IPS-20b (cell line): ENCODE results near the gene VWDE.

Experiments used
- H3K27ac ChIP-seq: one replicate; pipeline ENCODE4 v1.5.1; 2013; ENCODE audit warnings: low read length
- H3K27me3 ChIP-seq: 2 replicates; pipeline ENCODE4 v1.6.1; 2013; ENCODE audit warnings: mild to moderate bottlenecking, low read length, inconsistent platforms; ENCODE audit not compliant: insufficient read depth
- H3K36me3 ChIP-seq: 2 replicates; pipeline ENCODE4 v1.6.1; 2013; ENCODE audit warnings: low read depth, mild to moderate bottlenecking, inconsistent platforms, low read length, moderate library complexity; ENCODE audit not compliant: insufficient read depth
- H3K4me1 ChIP-seq: 2 replicates; pipeline ENCODE4 v1.6.1; 2013; ENCODE audit warnings: mild to moderate bottlenecking, control low read depth, inconsistent platforms, low read length, moderate library complexity; ENCODE audit not compliant: insufficient read depth
- H3K4me3 ChIP-seq: 2 replicates; pipeline ENCODE4 v1.5.1; 2013; ENCODE audit warnings: mild to moderate bottlenecking, low read length, inconsistent platforms
- H3K9ac ChIP-seq: 2 replicates; pipeline ENCODE4 v1.6.1; 2013; ENCODE audit warnings: low read depth, mild to moderate bottlenecking, inconsistent platforms, low read length, moderate library complexity
- H3K9me3 ChIP-seq: 2 replicates; pipeline ENCODE4 v1.6.1; 2013; ENCODE audit warnings: mild to moderate bottlenecking, low read depth, low read length, inconsistent platforms; ENCODE audit not compliant: insufficient read depth

VWDE gene

DNA sequence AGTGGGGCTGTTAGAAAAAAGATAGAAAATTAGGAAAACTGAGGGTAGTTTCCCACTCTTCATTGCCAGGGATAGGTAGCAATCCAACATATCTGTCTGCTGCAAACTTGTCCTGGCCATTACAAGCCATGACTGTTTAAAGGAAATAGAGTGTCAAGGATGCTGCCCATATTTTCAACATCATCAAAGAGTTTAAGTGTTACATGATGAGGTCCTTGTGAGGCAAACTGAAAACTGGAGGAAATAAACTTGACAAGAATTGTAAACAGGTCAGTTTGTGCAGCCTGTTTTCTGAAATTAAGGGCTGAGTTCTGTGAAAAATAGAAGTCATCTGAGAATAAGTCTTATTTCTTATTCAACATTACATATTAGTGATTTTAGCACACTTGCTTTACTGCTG, 78.0 kb downstream of the VWDE start:
- Histone ChIP-seq H3K4me1 (peaks cover 23% of the 10 kb centered on the region), H3K36me3 (peaks cover 6% of the 10 kb centered on the region; the same call in 1 of the 2 replicates), H3K27me3 (no peaks in the 10 kb centered on the region), H3K9me3 (no peaks in the 10 kb centered on the region), H3K9ac (no peak overlapping the region), H3K27ac (no peak overlapping the region), H3K4me3 (no peak overlapping the region)

DNA sequence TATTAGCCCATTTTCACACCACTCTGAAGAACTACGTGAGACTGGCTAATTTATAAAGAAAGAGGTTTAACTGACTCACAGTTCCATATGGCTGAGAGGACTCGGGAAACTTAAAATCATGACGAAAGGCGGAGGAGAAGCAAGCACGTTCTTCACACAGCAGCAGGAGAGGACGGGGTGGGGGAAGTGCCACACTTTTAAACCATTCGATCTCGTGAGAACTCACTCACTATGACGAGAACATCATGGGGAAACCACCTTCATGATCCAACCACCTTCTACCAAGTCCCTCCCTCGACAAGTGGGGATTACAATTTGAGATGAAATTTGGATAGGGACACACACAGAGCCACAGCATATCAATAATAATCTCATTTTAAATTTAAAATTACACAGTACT, 80.2 kb downstream of the VWDE start:
- no peak overlapping the region for H3K4me3 ChIP-seq
- H3K4me1 ChIP-seq, result peaks cover 4% of the 10 kb centered on the region
- no peak overlapping the region for H3K27ac ChIP-seq
- no peaks in the 10 kb centered on the region for H3K9me3 ChIP-seq
- no peaks in the 10 kb centered on the region for H3K36me3 ChIP-seq
- no peaks in the 10 kb centered on the region for H3K27me3 ChIP-seq
- no peak overlapping the region for H3K9ac ChIP-seq

DNA sequence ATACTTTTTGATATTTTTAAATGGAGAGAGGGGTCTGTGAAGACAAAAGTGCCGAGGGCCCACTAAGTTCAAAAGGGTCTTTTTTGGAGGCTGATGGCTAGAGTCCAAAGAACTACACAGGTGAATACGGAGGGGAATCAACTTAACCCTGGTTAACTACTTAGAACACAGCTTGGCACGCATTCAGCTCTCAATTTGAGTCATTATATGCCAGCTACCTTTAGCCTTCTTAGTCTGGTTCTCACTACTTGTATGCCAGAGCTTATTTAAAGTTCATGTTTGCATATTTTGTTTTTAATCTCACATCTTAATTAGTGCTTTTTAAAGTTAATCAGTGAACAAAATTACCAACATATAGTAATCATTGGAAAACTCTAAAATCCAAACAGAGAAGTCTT, 80.8 kb downstream of the VWDE start:
- Histone ChIP-seq H3K36me3 (no peaks in the 10 kb centered on the region), H3K4me1 (no peaks in the 10 kb centered on the region; the same call in 1 of the 2 replicates), H3K9ac (no peak overlapping the region), H3K4me3 (no peak overlapping the region), H3K9me3 (no peaks in the 10 kb centered on the region), H3K27me3 (no peaks in the 10 kb centered on the region), H3K27ac (no peak overlapping the region)

DNA sequence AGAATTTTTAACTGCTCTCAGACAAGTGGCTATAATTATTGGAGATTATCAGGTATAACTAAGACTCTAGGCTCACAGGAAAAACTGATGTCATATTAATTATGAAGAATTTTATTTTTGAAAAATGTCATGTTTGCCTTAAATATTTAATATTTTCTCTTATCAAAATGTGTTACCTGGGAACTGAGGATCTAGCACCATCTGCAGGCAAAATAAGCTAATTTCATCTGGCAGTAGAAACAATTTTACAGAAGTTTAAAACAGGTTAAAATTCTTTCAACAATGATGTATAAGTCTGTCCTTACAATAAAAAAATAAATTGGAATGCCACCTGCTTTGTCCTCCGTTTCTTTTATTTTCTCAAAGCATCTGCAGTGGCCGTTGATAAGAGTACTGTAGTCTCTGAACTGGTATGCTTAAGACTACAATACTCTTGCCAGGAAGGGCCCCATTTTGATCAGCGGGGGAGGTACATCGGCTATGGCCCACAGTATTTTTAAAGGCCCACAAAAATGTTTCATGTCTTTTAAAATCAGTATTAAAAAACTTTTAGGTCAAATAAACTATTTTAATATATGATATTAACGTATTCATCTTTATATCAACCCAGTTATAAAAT, 81.3 kb downstream of the VWDE start:
- H3K9ac ChIP-seq, result no peak overlapping the region
- H3K27me3 ChIP-seq, result no peaks in the 10 kb centered on the region
- no peak overlapping the region for H3K4me3 ChIP-seq
- no peaks in the 10 kb centered on the region; the same call in 1 of the 2 replicates for H3K4me1 ChIP-seq
- no peaks in the 10 kb centered on the region for H3K9me3 ChIP-seq
- no peaks in the 10 kb centered on the region for H3K36me3 ChIP-seq
- H3K27ac ChIP-seq, result no peak overlapping the region

DNA sequence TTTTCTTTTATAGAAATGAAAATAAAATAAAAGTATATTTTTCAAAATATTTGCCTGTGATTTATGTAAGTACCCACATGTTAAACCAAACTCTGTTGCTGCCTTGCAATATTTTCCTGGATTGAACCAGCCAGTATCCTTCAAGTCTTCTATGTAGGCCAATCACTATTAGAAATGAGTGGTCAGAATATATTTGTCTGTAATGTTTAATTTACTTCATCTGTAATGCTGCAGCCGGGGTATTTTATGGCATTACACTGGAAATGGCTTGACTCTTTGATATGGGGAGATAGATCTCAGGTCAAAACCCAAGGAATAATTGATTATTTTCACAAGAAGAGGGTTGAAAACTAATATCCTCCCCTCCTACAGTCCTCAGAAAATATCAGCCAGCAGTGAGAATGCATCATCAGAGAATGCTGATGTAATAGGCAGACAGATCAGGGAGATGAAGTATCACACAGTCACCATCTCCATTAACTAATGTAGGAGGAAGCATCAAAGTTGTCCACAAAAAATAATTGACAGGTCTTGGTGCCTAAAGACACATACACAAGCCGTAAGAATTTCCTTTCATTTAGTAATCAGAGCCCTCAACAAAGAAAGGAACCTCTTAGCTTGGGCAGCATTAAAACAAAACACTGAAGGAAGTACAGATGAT, 82.5 kb downstream of the VWDE start:
- no peaks in the 10 kb centered on the region for H3K27me3 ChIP-seq
- no peaks in the 10 kb centered on the region for H3K9me3 ChIP-seq
- no peak overlapping the region for H3K4me3 ChIP-seq
- no peaks in the 10 kb centered on the region for H3K36me3 ChIP-seq
- no peak overlapping the region for H3K9ac ChIP-seq
- H3K4me1 ChIP-seq, result no peaks in the 10 kb centered on the region; the same call in 1 of the 2 replicates
- H3K27ac ChIP-seq, result no peak overlapping the region

DNA sequence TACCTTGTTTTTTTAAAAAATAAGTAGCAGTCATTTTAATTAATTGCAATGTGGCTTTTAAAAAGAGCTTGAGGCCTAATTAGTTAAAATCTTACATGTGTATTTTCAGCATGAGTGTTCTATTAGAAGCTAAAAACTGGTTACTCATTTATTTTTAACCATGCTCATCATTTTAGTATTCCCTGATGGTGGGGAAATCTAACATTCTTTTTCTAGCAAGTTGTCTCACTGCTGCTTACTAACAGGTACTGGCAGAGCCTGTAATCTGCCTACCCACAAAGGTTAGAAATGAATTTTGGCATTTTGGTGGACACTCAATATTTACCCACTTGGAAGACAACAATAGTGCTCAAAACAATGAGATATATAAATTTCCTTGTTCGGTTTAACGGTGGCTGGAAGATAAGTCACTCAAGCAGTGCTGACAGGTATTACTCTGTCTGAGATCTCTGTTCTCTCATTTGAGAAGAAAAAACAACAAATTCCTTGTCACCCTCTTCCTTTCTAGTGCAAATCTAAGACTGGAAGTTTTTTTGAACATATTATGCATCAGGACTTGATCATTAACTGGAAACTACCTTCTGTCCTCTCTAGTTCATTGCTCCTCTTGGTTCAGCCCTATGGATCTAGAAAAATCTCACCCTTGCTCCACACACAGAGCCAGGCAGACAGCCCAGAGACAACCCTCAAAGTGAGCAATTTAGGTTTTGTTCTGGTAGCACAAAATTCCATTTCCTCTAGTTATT, 83.3 kb downstream of the VWDE start:
- no peak overlapping the region for H3K9ac ChIP-seq
- H3K4me3 ChIP-seq, result no peak overlapping the region
- H3K9me3 ChIP-seq, result no peaks in the 10 kb centered on the region
- no peak overlapping the region for H3K27ac ChIP-seq
- H3K36me3 ChIP-seq, result no peaks in the 10 kb centered on the region
- no peaks in the 10 kb centered on the region; the same call in 1 of the 2 replicates for H3K4me1 ChIP-seq
- no peaks in the 10 kb centered on the region for H3K27me3 ChIP-seq

DNA sequence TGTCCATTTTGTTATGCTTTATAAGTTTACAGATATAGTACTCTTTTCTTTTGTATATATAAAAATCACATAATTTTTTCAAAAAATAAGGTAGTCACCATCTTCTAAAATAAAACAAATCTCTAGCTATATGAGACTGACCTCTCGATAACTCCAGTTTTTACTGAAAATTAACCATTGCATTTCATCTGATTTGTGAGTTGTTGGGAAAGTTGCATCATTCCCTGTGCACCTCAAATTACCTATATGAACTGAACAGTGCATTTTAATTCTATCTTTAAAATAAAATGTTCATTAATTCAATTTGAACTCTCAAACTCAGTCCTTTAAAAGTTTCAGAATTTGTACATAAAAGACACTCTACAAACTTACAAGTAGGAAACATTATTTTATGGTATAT, 86.0 kb downstream of the VWDE start:
- no peaks in the 10 kb centered on the region for H3K4me1 ChIP-seq
- no peaks in the 10 kb centered on the region for H3K27me3 ChIP-seq
- H3K27ac ChIP-seq, result no peak overlapping the region
- no peak overlapping the region for H3K4me3 ChIP-seq
- H3K9ac ChIP-seq, result no peak overlapping the region
- no peaks in the 10 kb centered on the region for H3K9me3 ChIP-seq
- no peaks in the 10 kb centered on the region for H3K36me3 ChIP-seq

DNA sequence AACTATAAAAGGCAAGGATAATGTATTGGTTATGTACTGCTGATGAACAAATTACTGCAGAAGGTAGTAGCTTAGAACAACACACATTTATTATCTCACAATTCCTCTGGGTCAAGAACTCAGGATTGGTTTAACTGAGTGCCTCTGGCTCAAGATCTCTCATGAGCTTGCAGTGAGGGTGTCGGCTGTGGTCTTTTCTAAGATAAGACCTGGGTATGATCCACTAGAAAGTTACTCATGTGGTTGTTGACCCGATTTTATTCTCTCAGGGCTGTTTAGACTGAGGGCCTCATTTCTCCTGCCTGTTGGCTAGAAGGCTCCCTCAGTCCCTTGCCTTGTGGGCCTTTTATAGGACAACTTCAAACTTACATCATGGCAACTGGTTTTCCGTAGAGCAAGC, 86.7 kb downstream of the VWDE start:
- H3K9me3 ChIP-seq, result no peaks in the 10 kb centered on the region
- H3K4me3 ChIP-seq, result no peak overlapping the region
- no peaks in the 10 kb centered on the region for H3K4me1 ChIP-seq
- no peaks in the 10 kb centered on the region for H3K27me3 ChIP-seq
- no peak overlapping the region for H3K27ac ChIP-seq
- H3K9ac ChIP-seq, result no peak overlapping the region
- H3K36me3 ChIP-seq, result no peaks in the 10 kb centered on the region

DNA sequence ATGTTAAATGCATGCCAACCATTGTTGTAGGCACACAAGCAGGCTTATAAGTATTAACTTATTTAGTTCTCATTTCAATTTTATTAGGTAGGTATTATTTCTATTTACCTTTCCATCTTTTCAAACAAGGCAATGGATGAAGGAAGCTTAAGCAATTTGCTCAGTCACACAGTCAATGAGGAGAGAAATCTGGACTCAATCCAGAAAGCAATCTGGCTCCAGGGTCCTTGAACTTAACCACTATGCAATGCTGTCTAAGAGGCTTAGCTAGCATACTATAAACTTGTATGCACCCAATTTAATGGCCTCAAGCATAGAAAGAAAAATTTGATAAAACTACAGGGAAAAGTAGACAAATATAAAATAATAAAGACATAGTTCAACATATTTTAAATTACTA, 88.6 kb downstream of the VWDE start:
- H3K27ac ChIP-seq, result no peak overlapping the region
- no peaks in the 10 kb centered on the region for H3K4me1 ChIP-seq
- no peaks in the 10 kb centered on the region for H3K9me3 ChIP-seq
- no peaks in the 10 kb centered on the region for H3K36me3 ChIP-seq
- H3K9ac ChIP-seq, result no peak overlapping the region
- no peaks in the 10 kb centered on the region for H3K27me3 ChIP-seq
- H3K4me3 ChIP-seq, result no peak overlapping the region

DNA sequence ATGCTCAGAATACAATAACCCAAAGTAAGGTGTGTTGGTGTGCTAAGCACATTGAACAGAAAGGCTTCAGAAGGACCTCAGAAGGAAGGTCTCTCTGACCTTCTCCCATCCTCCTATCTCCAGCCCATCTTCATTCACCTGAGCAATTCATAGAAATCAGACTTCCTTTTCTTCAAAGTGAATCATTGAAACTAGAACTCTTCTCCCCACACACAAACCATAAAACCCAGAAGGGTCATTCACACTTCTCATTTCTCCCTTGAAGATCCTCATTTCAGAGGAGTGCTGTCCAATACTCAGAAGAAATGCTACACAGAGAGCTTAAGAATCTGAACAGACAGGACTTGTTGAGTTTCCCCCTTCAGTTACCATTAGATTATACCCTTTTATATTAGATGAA, 89.5 kb downstream of the VWDE start:
- H3K4me1 ChIP-seq, result no peaks in the 10 kb centered on the region
- no peaks in the 10 kb centered on the region for H3K36me3 ChIP-seq
- no peaks in the 10 kb centered on the region for H3K27me3 ChIP-seq
- no peaks in the 10 kb centered on the region for H3K9me3 ChIP-seq
- H3K9ac ChIP-seq, result no peak overlapping the region
- H3K27ac ChIP-seq, result no peak overlapping the region
- H3K4me3 ChIP-seq, result no peak overlapping the region

DNA sequence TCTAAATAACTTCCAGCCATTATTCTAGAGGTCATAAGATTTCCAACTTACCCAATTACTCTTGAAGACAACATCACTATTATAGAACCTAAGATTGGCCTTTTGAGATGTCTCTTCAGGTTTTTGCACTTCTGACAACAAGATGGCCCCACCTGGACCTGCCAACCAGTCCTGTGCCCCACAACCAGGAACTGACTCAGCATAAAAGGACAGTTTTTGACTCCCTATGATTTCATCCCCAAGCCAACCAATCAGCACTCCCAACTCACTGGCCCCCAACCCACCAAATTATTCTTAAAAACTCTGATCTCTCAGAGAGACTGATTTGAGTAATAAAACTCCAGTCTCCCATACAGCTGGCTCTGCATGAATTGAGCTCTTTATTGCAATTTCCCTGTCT, 98.2 kb downstream of the VWDE start:
- H3K27ac ChIP-seq, result no peak overlapping the region
- H3K4me1 ChIP-seq, result no peaks in the 10 kb centered on the region

DNA sequence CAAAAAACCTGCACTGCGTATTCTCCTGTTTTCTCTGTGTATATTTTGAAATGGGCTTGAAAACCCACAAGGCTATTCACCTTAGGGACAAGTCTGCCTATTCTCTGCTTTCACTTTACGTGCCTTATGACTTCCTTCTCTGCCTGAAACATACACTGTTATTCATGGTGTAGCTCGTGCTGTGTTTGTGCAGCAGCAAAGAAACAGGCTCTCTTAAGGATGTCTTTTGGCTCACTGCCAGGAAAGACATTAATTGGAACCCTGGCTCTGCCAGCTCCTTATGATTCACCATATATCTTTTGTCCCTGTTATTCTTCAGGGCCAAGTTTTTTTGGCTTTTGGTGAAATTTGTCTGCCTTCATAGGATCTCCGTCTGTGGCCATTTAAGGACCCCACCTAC, 100.2 kb downstream of the VWDE start:
- Histone ChIP-seq H3K27me3 (no peaks in the 10 kb centered on the region), H3K4me1 (no peaks in the 10 kb centered on the region), H3K9ac (no peak overlapping the region), H3K27ac (no peak overlapping the region), H3K9me3 (no peaks in the 10 kb centered on the region; the same call in 1 of the 2 replicates), H3K4me3 (no peak overlapping the region), H3K36me3 (no peaks in the 10 kb centered on the region)

More for the DNA sequence above, 98.2 kb downstream of the VWDE start:
- Histone ChIP-seq H3K9me3 (no peaks in the 10 kb centered on the region), H3K27me3 (no peaks in the 10 kb centered on the region), H3K36me3 (no peaks in the 10 kb centered on the region), H3K4me3 (no peak overlapping the region), H3K9ac (no peak overlapping the region)
